Neural cell (in vitro differentiated cells): ENCODE results near the gene ACIN1.

Experiments
- CTCF ChIP-seq: fragments of 450-650 bp; IDR thresholded peaks from 2 replicates; pipeline ENCODE4 v1.5.1; 2014; ENCODE audit warnings: antibody characterized with exemption, mild to moderate bottlenecking, moderate library complexity; ENCODE audit not compliant: poor library complexity, severe bottlenecking
- EP300 ChIP-seq: fragments of 450-650 bp; conservative IDR thresholded peaks from 2 replicates; pipeline ENCODE4 v1.6.1; 2014; ENCODE audit warnings: antibody characterized with exemption, mild to moderate bottlenecking, moderate library complexity; ENCODE audit not compliant: poor library complexity, severe bottlenecking
- EZH2 ChIP-seq: fragments of 200-600, 300-800 bp; shearing (Covaris generic), sonication (generic); IDR thresholded peaks from 2 replicates; pipeline ENCODE4 v1.6.1; 2014; ENCODE audit warnings: antibody characterized with exemption, low read length, borderline replicate concordance, mild to moderate bottlenecking; ENCODE audit not compliant: insufficient read depth, poor library complexity, severe bottlenecking
- MXI1 ChIP-seq: fragments of 450-650 bp; conservative IDR thresholded peaks from 2 replicates; pipeline ENCODE4 v1.6.1; 2014; ENCODE audit warnings: antibody characterized with exemption, mild to moderate bottlenecking; ENCODE audit not compliant: poor library complexity, severe bottlenecking
- POLR2AphosphoS5 ChIP-seq: IDR thresholded peaks from 2 replicates; pipeline ENCODE4 v1.6.1; 2012
- RAD21 ChIP-seq: fragments of 450-650 bp; conservative IDR thresholded peaks from 2 replicates; pipeline ENCODE4 v1.6.1; 2014; ENCODE audit warnings: antibody characterized with exemption, mild to moderate bottlenecking, moderate library complexity
- REST ChIP-seq: IDR thresholded peaks from 2 replicates; pipeline ENCODE4 v1.6.1; 2012; ENCODE audit warnings: borderline replicate concordance
- SMC3 ChIP-seq: fragments of 450-650 bp; conservative IDR thresholded peaks from 2 replicates; pipeline ENCODE4 v1.6.1; 2014; ENCODE audit warnings: antibody characterized with exemption, mild to moderate bottlenecking, moderate library complexity; ENCODE audit not compliant: poor library complexity

- TF ChIP-seq CTCF: no peak
- TF ChIP-seq MXI1: no peak
- TF ChIP-seq REST: no peak
- TF ChIP-seq EZH2: no peak
- TF ChIP-seq POLR2AphosphoS5: no peak
- TF ChIP-seq EP300: no peak
- no peak for TF ChIP-seq RAD21
- no peak for TF ChIP-seq SMC3
Measured at GRCh38 chr14:23028799-23029198, 66.1 kb downstream of the ACIN1 start.
